Karpas-422 (cell line): ENCODE measurements around the gene UCK2. TPM values are rescaled to one million over a fixed set of nuclear protein-coding genes. Genes with fewer than 3 reads are reported as not detected.
A peak's percentile ranks its signal among the peaks of the same experiment; 100 is the strongest.

Source experiments
- DNase-seq: peaks from one replicate; pipeline ENCODE4 v3.0.0-alpha.2; 2015
- H2AFZ ChIP-seq: fragments of 200-600 bp; sonication (generic); 2 replicates; pipeline ENCODE4 v1.6.1; 2014; ENCODE audit warnings: antibody characterized with exemption, low read length, mixed read lengths
- H3K27ac ChIP-seq: fragments of 200-600 bp; sonication (generic); 2 replicates; pipeline ENCODE4 v1.5.1; 2014; ENCODE audit warnings: mild to moderate bottlenecking, low read length, moderate library complexity
- H3K27me3 ChIP-seq: fragments of 200-600 bp; sonication (generic); 2 replicates; pipeline ENCODE4 v1.6.1; 2014; ENCODE audit warnings: low read length, mixed read lengths
- H3K36me3 ChIP-seq: fragments of 200-600 bp; sonication (generic); 2 replicates; pipeline ENCODE4 v1.6.1; 2014; ENCODE audit warnings: low read length, mixed read lengths; ENCODE audit not compliant: insufficient read depth
- H3K4me1 ChIP-seq: fragments of 200-600 bp; sonication (generic); 2 replicates; pipeline ENCODE4 v1.6.1; 2014; ENCODE audit warnings: mild to moderate bottlenecking, low read length, mixed read lengths
- H3K4me2 ChIP-seq: fragments of 200-600 bp; sonication (generic); 2 replicates; pipeline ENCODE4 v1.6.1; 2014; ENCODE audit warnings: low read length, low read depth, mild to moderate bottlenecking; ENCODE audit not compliant: poor library complexity, severe bottlenecking
- H3K4me3 ChIP-seq: fragments of 200-600 bp; sonication (generic); 2 replicates; pipeline ENCODE4 v1.5.1; 2014; ENCODE audit warnings: mild to moderate bottlenecking, antibody characterized with exemption, low read length, mixed read lengths
- H3K79me2 ChIP-seq: fragments of 200-600 bp; sonication (generic); 2 replicates; pipeline ENCODE4 v1.6.1; 2014; ENCODE audit warnings: mild to moderate bottlenecking, low read length, mixed read lengths
- H3K9ac ChIP-seq: fragments of 200-600 bp; sonication (generic); 2 replicates; pipeline ENCODE4 v1.6.0; 2014; ENCODE audit warnings: low read length
- H3K9me2 ChIP-seq: fragments of 200-600 bp; sonication (generic), shearing (Covaris generic); replicated peaks from 2 replicates; pipeline ENCODE4 v1.6.0; 2014; ENCODE audit warnings: mild to moderate bottlenecking, low read length, moderate library complexity; ENCODE audit not compliant: insufficient read depth
- H3K9me3 ChIP-seq: fragments of 300-700, 200-600 bp; sonication (generic); 2 replicates; pipeline ENCODE4 v1.6.1; 2014; ENCODE audit warnings: low read length, mixed read lengths
- H4K20me1 ChIP-seq: fragments of 200-600 bp; sonication (generic); 2 replicates; pipeline ENCODE4 v1.6.1; 2014; ENCODE audit warnings: mild to moderate bottlenecking, antibody characterized with exemption, low read length, low read depth; ENCODE audit not compliant: insufficient read depth
- total RNA-seq: library from RNA; depleted of rRNA; stranded (reverse); fragments of >200 nt; shearing (Covaris generic); gene quantifications from 2 replicates; pipeline ENCODE4 v1.2.3, GENCODE V29; 2014; ENCODE audit warnings: low replicate concordance

UCK2 gene
- total RNA-seq, 1 experiment from 2014 or later = 67.9 TPM

DNA sequence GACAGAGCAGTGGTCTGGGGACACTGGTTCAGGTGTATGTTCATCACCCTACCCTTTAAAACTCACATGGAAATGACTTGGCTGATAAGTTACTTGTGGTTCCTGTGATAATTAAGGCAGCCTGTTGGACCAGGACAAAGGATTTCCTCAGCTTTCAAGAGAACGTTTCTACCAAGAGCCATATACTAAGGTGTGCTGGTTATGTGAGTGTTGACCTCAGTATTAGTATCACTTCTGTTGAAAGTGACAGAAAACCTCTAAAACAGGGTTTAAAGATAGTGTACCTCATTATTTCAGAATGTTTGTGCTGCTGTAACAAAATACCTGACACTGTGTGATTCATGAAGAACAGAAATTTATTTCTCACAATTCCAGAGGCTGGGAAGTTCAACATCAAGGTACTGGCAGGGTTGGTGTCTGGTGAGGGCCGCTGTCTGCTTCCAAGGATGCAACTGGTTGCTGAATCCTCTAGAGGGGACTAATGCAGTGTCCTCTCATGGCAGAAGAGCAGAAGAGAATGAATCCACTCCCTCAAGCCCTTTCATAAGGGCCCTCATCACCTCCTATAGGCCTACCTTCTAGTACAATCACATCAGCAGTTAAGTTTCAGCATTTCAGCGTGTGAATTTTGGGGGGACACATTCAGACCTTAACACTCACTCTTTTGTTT lies 54.9 kb downstream of the UCK2 start:
- Histone ChIP-seq H3K9me3 (no peaks in the 10 kb centered on the region), H3K4me2 (no peak overlapping the region), H4K20me1 (peaks cover 31% of the 10 kb centered on the region), H2AFZ (no peak overlapping the region), H3K27ac (no peak overlapping the region), H3K79me2 (peaks cover 100% of the 10 kb centered on the region), H3K36me3 (no peaks in the 10 kb centered on the region), H3K9me2 (no peaks in the 10 kb centered on the region), H3K4me3 (no peak overlapping the region), H3K4me1 (peaks cover 44% of the 10 kb centered on the region), H3K9ac (no peak overlapping the region), H3K27me3 (no peaks in the 10 kb centered on the region)
- DNase-seq = no peak

DNA sequence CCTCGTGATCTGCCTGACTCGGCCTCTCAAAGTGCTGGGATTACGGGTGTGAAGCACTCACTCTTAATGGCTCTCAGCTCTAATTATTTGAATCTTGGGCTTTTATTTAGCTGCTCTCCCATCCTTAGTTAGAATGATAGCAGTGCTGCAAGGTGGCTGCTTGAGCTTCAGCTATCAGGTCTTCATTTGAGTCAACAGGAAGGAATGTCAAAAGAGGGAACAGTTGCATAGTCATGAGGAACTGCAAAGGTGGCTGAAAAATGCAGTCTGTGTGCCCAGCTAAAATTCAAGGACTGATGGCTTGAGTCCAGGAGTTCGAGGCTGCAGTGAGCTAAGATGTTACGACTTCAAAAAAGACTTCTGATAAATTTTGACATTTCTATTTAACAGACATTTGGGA lies 55.6 kb downstream of the UCK2 start:
- no peak for DNase-seq
- Histone ChIP-seq H3K9me2 (no peaks in the 10 kb centered on the region), H3K79me2 (peaks cover 100% of the 10 kb centered on the region), H2AFZ (no peak overlapping the region), H3K27ac (no peak overlapping the region), H3K9ac (no peak overlapping the region), H3K36me3 (no peaks in the 10 kb centered on the region), H3K27me3 (no peaks in the 10 kb centered on the region), H3K9me3 (no peaks in the 10 kb centered on the region), H3K4me2 (no peak overlapping the region), H4K20me1 (peaks cover 31% of the 10 kb centered on the region), H3K4me3 (no peak overlapping the region), H3K4me1 (peaks cover 38% of the 10 kb centered on the region)

DNA sequence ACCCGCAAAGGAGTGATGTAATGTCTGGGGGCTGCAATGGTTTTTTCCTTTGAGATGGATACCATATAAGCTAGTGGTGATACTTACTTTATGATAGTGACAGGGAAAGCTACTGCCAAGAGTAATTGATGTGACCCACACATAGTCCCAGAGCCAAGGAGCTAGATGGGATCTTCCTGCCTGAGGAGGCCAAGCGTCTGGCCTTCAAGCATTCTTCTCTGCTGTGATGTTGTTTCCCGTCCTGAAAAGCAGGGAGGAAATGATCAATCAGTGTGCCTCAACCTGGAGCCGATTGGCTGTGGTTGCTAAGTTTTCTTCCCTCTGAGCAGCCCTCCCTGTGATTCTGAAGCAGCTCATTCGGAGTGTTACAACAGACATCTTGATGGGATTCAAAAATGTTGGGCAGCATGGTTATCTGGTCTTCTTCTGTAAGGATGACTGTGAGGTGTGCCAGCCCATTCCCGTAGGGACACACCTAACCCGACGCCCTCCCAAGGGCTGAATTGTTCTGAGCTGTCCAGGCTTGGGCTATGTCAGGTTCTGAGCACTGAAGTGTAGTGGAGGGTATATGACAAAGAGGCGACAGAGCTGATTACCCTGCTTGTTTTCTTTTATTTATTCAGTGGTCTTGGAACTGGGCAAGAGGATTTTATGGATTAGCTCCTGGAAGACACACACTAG lies 56.7 kb downstream of the UCK2 start:
- H3K79me2 ChIP-seq = peaks cover 100% of the 10 kb centered on the region
- no peaks in the 10 kb centered on the region for H3K27me3 ChIP-seq
- H3K9ac ChIP-seq = no peak overlapping the region
- H3K36me3 ChIP-seq = no peaks in the 10 kb centered on the region
- peaks cover 28% of the 10 kb centered on the region for H4K20me1 ChIP-seq
- H3K9me3 ChIP-seq = no peaks in the 10 kb centered on the region
- no peak overlapping the region for H3K4me2 ChIP-seq
- H3K27ac ChIP-seq = no peak overlapping the region
- no peak for DNase-seq
- H3K4me3 ChIP-seq = no peak overlapping the region
- H2AFZ ChIP-seq = no peak overlapping the region
- H3K9me2 ChIP-seq = no peaks in the 10 kb centered on the region
- peaks cover 38% of the 10 kb centered on the region for H3K4me1 ChIP-seq

DNA sequence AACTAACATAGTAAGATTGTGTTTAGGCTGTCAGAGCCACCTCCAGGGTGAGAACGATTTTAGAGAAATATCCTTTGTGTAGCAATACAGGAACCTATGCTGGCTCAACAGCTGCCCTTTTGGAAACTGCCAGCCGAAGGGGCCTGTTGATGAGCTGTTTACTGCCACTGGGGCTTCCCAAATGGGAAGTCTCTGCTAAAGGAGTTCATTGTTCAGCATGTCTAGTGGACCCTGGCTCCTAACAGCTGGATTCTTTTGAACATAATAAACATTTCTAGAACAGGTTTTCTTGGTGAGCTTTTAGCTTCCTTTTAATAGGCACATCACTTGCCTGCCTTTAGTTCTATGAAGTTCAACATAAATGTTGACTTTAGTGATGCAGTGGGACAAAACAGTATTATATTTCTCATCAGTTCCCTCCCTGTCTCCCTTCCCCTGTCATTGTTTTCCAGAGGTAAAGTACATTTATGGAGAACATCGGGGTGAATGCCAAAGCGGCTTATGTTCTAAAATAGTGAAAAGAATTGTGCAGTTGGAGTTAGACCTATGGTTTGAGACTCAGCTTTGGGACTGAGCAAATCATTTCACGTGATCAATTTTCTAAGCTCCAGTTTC lies 57.4 kb downstream of the UCK2 start:
- Histone ChIP-seq H3K79me2 (peaks cover 100% of the 10 kb centered on the region), H3K9me2 (no peaks in the 10 kb centered on the region), H3K4me1 (peaks cover 38% of the 10 kb centered on the region), H3K9me3 (no peaks in the 10 kb centered on the region), H3K4me3 (no peak overlapping the region), H3K36me3 (no peaks in the 10 kb centered on the region), H4K20me1 (peaks cover 27% of the 10 kb centered on the region), H3K9ac (no peak overlapping the region), H3K27me3 (no peaks in the 10 kb centered on the region), H3K27ac (no peak overlapping the region), H3K4me2 (peak overlapping the region; percentile 30), H2AFZ (no peak overlapping the region)
- DNase-seq = no peak

DNA sequence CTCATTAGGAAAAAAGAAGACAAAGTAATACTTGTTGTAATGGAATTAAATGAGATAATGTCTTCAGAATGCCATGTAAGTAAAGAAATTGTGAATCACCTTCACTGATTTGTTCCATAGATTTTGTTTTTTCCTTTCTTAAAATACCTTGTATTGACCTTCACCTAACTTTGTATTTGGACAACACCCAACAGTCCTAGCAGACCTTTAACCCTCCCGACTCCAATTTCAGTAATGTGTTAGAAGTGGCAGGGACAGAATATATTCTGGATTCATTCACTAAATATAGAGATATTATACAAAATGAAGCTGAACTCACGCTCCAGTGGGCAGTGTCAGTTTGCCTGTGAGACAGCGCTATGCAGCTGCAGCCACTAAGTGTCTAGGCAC lies 57.9 kb downstream of the UCK2 start:
- peaks cover 100% of the 10 kb centered on the region for H3K79me2 ChIP-seq
- H3K9ac ChIP-seq = no peak overlapping the region
- H3K4me2 ChIP-seq = peak overlapping the region; percentile 30
- H3K9me3 ChIP-seq = no peaks in the 10 kb centered on the region
- H3K4me3 ChIP-seq = no peak overlapping the region
- peaks cover 38% of the 10 kb centered on the region for H3K4me1 ChIP-seq
- H4K20me1 ChIP-seq = peaks cover 26% of the 10 kb centered on the region
- H3K9me2 ChIP-seq = no peaks in the 10 kb centered on the region
- H2AFZ ChIP-seq = no peak overlapping the region
- H3K27ac ChIP-seq = no peak overlapping the region
- no peaks in the 10 kb centered on the region for H3K36me3 ChIP-seq
- no peak for DNase-seq
- no peaks in the 10 kb centered on the region for H3K27me3 ChIP-seq

DNA sequence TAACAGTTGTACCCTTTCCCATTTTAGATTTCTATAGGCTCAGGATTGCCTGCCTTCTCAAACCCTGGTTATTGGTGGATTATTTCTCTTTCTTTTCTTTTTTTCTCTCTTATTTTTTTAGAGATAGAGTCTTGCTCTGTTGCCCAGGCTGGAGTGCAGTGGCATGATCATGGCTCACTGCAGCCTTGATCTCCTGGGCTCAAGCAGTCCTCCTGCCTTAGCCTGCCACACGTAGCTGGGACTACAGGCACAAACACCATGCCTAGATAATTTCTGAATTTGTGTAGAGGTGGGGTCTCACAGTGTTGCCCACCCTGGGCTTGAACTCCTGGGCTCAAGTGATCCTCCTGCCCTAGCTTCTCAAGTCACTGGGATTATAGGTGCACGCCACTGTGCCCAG lies 58.8 kb downstream of the UCK2 start:
- H3K27ac ChIP-seq = peak overlapping the region; percentile 15; the same call in 1 of the 2 replicates
- no peaks in the 10 kb centered on the region for H3K27me3 ChIP-seq
- no peaks in the 10 kb centered on the region for H3K9me2 ChIP-seq
- no peaks in the 10 kb centered on the region for H3K9me3 ChIP-seq
- peaks cover 100% of the 10 kb centered on the region for H3K79me2 ChIP-seq
- H4K20me1 ChIP-seq = peaks cover 26% of the 10 kb centered on the region
- no peak overlapping the region for H3K9ac ChIP-seq
- H3K4me3 ChIP-seq = no peak overlapping the region
- peaks cover 4% of the 10 kb centered on the region; the same call in 1 of the 2 replicates for H3K36me3 ChIP-seq
- H3K4me2 ChIP-seq = peak overlapping the region; percentile 30
- no peak for DNase-seq
- H2AFZ ChIP-seq = no peak overlapping the region
- H3K4me1 ChIP-seq = peaks cover 37% of the 10 kb centered on the region

DNA sequence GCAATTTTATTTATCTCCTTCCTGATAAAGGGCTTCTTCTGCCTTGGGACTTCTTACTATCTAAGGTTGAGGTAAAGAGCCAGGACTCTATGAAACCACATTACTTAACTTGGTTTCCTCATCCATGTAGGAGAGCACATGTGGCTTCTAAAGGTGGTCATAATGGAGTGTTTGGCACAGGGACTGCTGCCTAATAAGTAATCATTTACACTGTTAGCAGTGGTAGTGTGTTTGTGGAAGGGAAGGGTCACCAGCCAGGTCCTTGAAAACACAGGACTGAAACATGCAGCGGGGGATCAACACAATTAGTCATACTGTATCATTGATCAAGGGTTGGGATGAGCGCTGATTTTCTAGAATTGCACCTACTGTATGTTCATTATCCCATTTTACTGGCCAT lies 59.6 kb downstream of the UCK2 start:
- Histone ChIP-seq H2AFZ (no peak overlapping the region), H3K27ac (no peak overlapping the region), H3K9me2 (no peaks in the 10 kb centered on the region), H3K4me2 (no peak overlapping the region), H3K4me1 (peaks cover 36% of the 10 kb centered on the region), H3K36me3 (peaks cover 11% of the 10 kb centered on the region; the same call in 1 of the 2 replicates), H3K27me3 (no peaks in the 10 kb centered on the region), H3K9ac (no peak overlapping the region), H3K9me3 (no peaks in the 10 kb centered on the region), H3K79me2 (peaks cover 99% of the 10 kb centered on the region), H3K4me3 (no peak overlapping the region), H4K20me1 (peaks cover 24% of the 10 kb centered on the region)
- no peak for DNase-seq

DNA sequence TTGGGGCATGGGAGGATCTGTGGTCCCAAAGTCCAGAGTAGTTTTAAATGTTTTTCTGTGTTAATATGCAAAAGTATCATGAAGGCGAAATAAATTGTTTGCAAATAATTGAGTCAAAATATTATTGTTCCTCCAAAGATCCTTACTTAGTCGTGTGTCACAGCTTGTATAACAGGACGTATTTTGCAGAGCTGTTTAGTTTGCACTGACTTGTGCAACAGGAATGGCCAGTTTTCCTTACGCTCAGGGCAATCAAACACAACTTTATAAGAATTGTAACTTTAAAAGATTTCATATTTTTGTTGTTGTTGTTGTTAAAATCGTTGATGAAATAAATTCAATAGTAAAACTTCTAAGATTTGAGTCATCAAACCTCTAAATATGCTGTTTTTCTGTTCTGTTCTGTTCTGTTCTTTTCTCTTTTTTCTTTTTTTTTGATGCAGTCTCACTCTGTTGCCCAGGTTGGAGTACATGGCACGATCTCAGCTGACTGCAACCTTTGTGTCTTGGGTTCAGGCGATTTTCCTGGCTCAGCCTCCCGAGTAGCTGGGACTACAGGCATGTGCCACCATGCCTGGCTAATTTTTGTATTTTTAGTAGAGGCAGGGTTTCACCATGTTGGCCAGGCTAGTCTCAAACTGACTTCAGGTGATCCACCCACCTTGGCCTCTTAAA lies 60.6 kb downstream of the UCK2 start:
- Histone ChIP-seq H3K27ac (no peak overlapping the region), H3K9me3 (no peaks in the 10 kb centered on the region), H4K20me1 (peaks cover 22% of the 10 kb centered on the region), H3K79me2 (peaks cover 97% of the 10 kb centered on the region), H3K4me2 (no peak overlapping the region), H2AFZ (no peak overlapping the region), H3K9me2 (no peaks in the 10 kb centered on the region), H3K27me3 (no peaks in the 10 kb centered on the region), H3K9ac (no peak overlapping the region), H3K36me3 (peaks cover 11% of the 10 kb centered on the region; the same call in 1 of the 2 replicates), H3K4me3 (no peak overlapping the region), H3K4me1 (peaks cover 35% of the 10 kb centered on the region)
- DNase-seq = no peak
